GM12864 (cell line): ENCODE data around the gene GSPT1.
"Not testable (repeated sequence)": the region's sequence is repeated elsewhere in the genome, so short reads cannot be mapped to it uniquely, and the experiment has no call there.

Experiments used
- DNase-seq: peaks from one replicate; pipeline ENCODE4 v3.0.0-alpha.2; 2011; ENCODE audit warnings: low read depth
- H3K4me3 ChIP-seq: 2 replicates; pipeline ENCODE4 v1.5.1; 2011; ENCODE audit warnings: mild to moderate bottlenecking, low read depth, low read length, control low read depth
- TF ChIP-seq, protein P1 (sequence below): IDR thresholded peaks from 2 replicates; pipeline ENCODE4 v1.5.1; 2011; ENCODE audit warnings: low read depth, mild to moderate bottlenecking, moderate library complexity, low read length, control low read depth, inconsistent platforms; ENCODE audit errors: missing control alignments

The GSPT1 gene

DNA sequence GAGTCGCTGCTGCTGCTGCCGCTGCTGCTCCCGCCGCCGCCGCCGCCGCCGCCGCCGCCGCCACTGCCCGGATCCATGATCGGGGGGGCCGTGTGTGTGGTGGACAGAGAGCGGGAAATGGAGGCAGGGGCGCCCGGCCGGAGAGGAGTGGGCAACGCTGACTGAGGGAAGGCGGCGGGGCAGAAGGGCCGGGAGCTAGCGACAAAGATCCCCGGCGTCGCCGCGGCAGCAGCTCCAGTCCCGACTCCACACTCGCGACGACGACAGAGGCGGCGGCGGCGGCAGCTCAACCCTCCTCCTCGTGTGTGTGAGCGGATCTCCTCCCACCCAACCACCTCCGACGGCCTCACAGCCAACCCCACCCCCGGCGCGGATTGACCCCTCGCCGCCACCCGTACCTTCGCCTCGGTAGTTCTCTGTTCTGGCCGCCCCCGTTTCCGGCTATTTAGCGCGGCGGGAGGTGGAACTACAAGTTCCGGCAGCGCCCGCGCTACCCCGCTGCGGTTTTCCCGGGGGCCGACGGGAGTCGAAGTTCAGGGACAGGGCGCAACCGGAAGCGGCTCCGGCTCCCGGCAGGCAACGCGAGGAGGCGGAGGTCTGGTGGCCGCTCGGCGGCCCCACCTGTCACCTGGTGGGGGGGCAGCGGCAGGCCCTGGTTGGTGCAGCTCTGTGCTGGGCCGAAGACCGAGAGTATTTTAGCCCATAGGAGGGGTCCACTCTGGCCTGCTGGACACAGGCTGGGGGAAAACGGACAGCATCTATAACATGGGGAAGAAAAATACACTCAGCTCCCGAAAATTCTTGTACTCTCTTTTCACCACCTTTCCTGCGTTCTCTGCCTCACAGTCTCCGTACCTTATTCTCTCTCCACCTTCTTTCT lies at the start of gene GSPT1:
Gene GSPT1, minus strand, starts transcription at position 313 of the 880 bp plus-strand sequence. Its CDS starts 236 bp downstream, at position 77.
- peak; percentile 95 for DNase-seq
- TF ChIP-seq, protein P1, sequence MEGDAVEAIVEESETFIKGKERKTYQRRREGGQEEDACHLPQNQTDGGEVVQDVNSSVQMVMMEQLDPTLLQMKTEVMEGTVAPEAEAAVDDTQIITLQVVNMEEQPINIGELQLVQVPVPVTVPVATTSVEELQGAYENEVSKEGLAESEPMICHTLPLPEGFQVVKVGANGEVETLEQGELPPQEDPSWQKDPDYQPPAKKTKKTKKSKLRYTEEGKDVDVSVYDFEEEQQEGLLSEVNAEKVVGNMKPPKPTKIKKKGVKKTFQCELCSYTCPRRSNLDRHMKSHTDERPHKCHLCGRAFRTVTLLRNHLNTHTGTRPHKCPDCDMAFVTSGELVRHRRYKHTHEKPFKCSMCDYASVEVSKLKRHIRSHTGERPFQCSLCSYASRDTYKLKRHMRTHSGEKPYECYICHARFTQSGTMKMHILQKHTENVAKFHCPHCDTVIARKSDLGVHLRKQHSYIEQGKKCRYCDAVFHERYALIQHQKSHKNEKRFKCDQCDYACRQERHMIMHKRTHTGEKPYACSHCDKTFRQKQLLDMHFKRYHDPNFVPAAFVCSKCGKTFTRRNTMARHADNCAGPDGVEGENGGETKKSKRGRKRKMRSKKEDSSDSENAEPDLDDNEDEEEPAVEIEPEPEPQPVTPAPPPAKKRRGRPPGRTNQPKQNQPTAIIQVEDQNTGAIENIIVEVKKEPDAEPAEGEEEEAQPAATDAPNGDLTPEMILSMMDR: no peak
- peak within 1 kb of the TSS; percentile 63 for H3K4me3 ChIP-seq

DNA sequence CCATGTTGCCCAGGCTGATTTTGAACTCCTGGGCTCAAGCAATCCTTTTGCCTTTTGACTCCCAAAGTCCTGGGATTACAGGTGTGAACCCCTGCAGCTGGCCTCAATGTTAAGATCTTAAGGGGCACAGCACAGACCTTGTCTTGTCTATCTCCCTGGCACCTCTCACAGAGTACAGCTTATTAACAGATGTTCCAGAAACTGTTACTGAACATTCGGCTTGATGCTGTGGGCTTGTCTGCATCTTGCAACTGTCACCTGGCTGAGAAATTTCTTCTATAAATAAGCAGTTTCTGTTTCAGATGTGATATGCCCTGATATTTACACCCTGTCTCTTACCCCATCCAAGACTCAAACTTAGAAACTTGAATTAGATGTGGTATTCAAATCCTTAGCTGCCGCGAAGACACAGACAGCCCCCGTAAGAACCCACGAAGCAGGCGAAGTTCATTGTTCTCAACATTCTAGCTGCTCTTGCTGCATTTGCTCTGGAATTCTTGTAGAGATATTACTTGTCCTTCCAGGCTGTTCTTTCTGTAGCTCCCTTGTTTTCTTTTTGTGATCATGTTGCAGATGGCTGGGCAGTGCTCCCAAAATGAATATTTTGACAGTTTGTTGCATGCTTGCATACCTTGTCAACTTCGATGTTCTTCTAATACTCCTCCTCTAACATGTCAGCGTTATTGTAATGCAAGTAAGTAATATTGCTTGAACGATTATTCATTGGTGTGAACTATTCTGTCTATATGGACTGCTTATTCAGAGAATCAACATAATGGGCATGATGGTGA lies 49.2 kb upstream of the GSPT1 start, which contains the start of gene TNFRSF17:
Gene TNFRSF17, plus strand, starts transcription at position 450 of the 791 bp plus-strand sequence. Its CDS starts 115 bp downstream, at position 565.
- H3K4me3 ChIP-seq: peak within 1 kb of the TSS; percentile 60
- TF ChIP-seq, protein P1: no peak
- DNase-seq: peak; percentile 93

GRCh38 chr16:11963706-11964105 lies 48.0 kb upstream of the GSPT1 start:
- peak overlapping the region; percentile 60 for H3K4me3 ChIP-seq
- TF ChIP-seq, protein P1: no peak
- DNase-seq: no peak

GRCh38 chr16:11962978-11963377 lies 47.2 kb upstream of the GSPT1 start:
- not testable (repeated sequence) for DNase-seq, H3K4me3 ChIP-seq

- DNase-seq, H3K4me3 ChIP-seq: not testable (repeated sequence)
Measured at GRCh38 chr16:11962457-11962856, 46.7 kb upstream of the GSPT1 start.

- TF ChIP-seq, protein P1: no peak
- no peak overlapping the region for H3K4me3 ChIP-seq
- DNase-seq: no peak
Measured at GRCh38 chr16:11957591-11958395, 42.0 kb upstream of the GSPT1 start.

- TF ChIP-seq, protein P1: no peak
- DNase-seq: no peak
Measured at GRCh38 chr16:11956558-11956957, 40.8 kb upstream of the GSPT1 start.

More at GRCh38 chr16:11956558-11956957, 40.8 kb upstream of the GSPT1 start:
- no peak overlapping the region for H3K4me3 ChIP-seq
